Mammary epithelial cell (primary cell): ENCODE data around the gene PLPP4.

Source experiments
- EZH2 ChIP-seq: IDR thresholded peaks from 2 replicates; pipeline ENCODE4 v1.6.1; 2012; ENCODE audit warnings: low read length, inconsistent platforms, borderline replicate concordance
- TF ChIP-seq, protein P1 (sequence below), 2 donors: IDR thresholded peaks in 1 of 2; conservative IDR thresholded peaks in 1 of 2; 2 replicates each; pipeline ENCODE4 v1.5.1; 2011 to 2012; ENCODE audit warnings: inconsistent platforms in 2 of 2, low read length in 2 of 2, mild to moderate bottlenecking in 2 of 2, control low read depth in 1 of 2, low read depth in 1 of 2; ENCODE audit not compliant: insufficient read depth in 1 of 2; ENCODE audit errors: extremely low read depth in 1 of 2

DNA sequence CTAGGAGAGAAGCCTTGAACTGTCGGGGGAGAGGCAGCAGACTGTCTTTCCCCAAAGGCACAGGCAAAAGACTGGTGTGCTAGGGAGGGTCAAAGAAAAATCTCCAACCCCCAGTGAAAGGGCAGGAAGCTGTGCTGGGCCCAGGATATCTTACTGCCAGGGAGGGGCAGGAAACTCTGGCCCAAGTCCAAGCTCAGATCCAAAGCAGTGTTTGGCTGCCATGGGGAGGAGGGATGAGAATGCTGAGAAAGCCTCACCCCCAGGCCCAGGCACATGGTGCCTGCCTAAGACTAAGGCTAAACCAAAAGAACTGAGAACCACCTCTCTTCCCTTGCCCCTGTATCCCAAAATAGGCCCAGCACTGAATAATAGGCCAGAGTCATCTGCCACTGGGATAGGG lies 171.2 kb downstream of the PLPP4 start:
- TF ChIP-seq, protein P1, sequence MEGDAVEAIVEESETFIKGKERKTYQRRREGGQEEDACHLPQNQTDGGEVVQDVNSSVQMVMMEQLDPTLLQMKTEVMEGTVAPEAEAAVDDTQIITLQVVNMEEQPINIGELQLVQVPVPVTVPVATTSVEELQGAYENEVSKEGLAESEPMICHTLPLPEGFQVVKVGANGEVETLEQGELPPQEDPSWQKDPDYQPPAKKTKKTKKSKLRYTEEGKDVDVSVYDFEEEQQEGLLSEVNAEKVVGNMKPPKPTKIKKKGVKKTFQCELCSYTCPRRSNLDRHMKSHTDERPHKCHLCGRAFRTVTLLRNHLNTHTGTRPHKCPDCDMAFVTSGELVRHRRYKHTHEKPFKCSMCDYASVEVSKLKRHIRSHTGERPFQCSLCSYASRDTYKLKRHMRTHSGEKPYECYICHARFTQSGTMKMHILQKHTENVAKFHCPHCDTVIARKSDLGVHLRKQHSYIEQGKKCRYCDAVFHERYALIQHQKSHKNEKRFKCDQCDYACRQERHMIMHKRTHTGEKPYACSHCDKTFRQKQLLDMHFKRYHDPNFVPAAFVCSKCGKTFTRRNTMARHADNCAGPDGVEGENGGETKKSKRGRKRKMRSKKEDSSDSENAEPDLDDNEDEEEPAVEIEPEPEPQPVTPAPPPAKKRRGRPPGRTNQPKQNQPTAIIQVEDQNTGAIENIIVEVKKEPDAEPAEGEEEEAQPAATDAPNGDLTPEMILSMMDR (conservative IDR thresholded peaks at IDR 0.05 in 1 of 2, IDR thresholded peaks at IDR 0.05 in 1 of 2; ENCODE audit: extremely low read depth in 1 of 2, insufficient read depth in 1 of 2, low read depth in 1 of 2, low read length in 2 of 2): no peak
- TF ChIP-seq EZH2: no peak
